ENCODE data around the gene PLPP6.

The PLPP6 gene

GRCh38 chr9:4661611-4662010, 483 bp upstream of the PLPP6 start:
- DNase-seq (ENCODE audit: low read depth in 4 of 4, low spot score in 1 of 4): no peak

- DNase-seq (ENCODE audit: low read depth in 4 of 4, low spot score in 1 of 4): no peak
These were observed 1.1 kb downstream of the PLPP6 start for GRCh38 chr9:4662989-4663792.

GRCh38 chr9:4663956-4664355, 1.9 kb downstream of the PLPP6 start:
- DNase-seq (ENCODE audit: low read depth in 4 of 4, low spot score in 1 of 4): no peak

GRCh38 chr9:4665357-4665756, 3.3 kb downstream of the PLPP6 start:
- no peak for DNase-seq (ENCODE audit: low read depth in 4 of 4, low spot score in 1 of 4)

- peak in 2 of 4 experiments; percentile 22 to 24 for DNase-seq (ENCODE audit: low read depth in 4 of 4, low spot score in 1 of 4)
These were observed 4.1 kb downstream of the PLPP6 start, which contains the start of gene SPATA6L for GRCh38 chr9:4666042-4666699. Gene SPATA6L, minus strand, starts transcription at chr9:4666480. Its CDS starts 230 bp downstream, at chr9:4666250.

DNA sequence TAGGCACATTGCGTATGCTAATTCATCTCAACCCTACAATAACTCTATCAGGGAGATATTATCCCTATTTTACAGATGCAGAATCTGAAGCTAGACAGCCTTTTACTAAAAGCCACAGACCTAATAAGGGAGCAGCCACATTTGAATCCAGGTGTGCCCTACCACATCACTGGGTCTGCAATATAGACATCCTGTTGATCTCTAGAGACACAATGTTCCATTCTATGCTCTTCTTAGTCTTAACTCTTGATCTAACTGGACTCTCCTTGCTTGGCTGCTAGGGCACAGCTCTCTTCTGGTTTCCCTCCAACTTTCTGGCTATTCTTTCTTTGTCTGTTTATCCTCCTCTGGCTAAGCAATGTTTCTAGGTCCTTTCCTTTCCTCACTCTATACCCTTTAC, 5.6 kb downstream of the PLPP6 start:
- DNase-seq (ENCODE audit: low read depth in 4 of 4, low spot score in 1 of 4): no peak

GRCh38 chr9:4668604-4669003, 6.5 kb downstream of the PLPP6 start:
- no peak for DNase-seq (ENCODE audit: low read depth in 4 of 4, low spot score in 1 of 4)

GRCh38 chr9:4669890-4670289, 7.8 kb downstream of the PLPP6 start:
- DNase-seq (ENCODE audit: low read depth in 4 of 4, low spot score in 1 of 4): no peak

DNA sequence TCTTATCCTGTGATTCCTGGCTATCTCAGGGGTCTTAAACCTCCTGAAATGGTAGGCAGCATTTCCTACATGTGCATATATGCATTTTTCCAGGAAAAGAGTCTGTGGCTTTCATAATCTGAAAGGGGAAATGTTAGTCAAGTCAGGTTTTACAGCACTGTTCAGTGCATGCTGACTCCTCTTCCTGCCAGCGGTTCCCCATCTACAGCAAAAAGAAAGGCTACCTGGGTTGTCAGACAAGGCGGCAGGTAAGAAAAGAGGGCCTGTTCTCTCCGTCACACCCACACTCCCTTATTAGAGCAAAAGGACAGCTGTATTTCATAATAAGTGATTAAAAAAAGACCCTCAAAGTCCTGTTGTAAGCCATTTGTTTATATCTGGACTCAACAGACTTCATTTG, 8.5 kb downstream of the PLPP6 start:
- DNase-seq (ENCODE audit: low read depth in 4 of 4, low spot score in 1 of 4): no peak

GRCh38 chr9:4671737-4672136, 9.6 kb downstream of the PLPP6 start:
- no peak for DNase-seq (ENCODE audit: low read depth in 4 of 4, low spot score in 1 of 4)

DNA sequence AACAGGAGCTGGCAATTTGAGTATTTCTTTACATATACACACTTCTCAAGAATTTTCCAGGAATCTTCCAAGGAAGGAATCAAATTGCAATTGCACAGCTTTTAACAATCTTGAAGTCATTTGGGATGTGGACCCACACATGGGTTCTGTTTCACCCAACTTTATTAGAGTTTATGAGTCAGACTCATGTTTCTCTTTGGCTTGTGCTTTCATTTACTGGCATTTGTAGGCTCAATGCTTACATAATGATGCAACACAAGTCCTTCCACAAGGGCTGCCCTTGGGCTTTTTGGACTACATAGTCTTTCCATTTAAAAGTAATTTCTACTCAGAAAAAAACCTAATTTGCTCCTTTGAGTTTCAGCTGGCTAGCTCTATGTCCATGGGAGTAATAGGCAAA, 12.7 kb downstream of the PLPP6 start:
- no peak for DNase-seq (ENCODE audit: low read depth in 4 of 4, low spot score in 1 of 4)

GRCh38 chr9:4677392-4677791, 15.3 kb downstream of the PLPP6 start:
- no peak for DNase-seq (ENCODE audit: low read depth in 4 of 4, low spot score in 1 of 4)

DNA sequence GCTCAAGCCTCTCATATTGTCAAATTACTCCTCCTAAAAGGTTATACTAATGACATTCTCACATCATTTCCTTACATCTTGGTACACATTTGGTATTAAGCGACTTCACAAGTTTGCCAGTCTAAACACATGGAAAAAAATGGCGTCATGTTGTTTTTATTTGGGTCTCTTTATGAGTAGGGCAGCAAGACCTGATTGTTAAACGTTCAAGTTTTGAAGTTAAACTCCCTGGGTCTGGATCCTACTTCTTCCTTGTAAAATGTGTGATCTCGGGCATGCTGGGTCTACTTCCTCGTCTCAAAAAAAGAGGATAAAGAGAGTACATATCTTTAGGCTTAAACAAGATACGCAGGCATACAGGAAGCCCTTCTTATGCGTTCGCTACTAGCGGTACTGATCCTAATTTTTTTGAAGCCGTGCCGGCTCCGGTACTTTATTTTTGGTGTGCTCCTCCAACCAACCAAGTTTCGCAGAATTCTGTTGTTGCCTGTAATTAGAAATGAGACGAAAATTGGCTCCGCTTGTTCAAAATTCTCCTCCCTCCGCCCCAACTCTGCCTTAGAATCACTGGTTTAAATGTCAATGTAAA, 16.7 kb downstream of the PLPP6 start:
- DNase-seq (ENCODE audit: low read depth in 4 of 4, low spot score in 1 of 4): no peak

- DNase-seq (ENCODE audit: low read depth in 4 of 4, low spot score in 1 of 4): peak; percentile 98 to 99 (median 99)
These were observed 17.4 kb downstream of the PLPP6 start, which contains the start of gene CDC37L1 for GRCh38 chr9:4679268-4680172. Gene CDC37L1, plus strand, starts transcription at chr9:4679569. Its CDS starts 199 bp downstream, at chr9:4679768.

GRCh38 chr9:4680173-4680525, 18.1 kb downstream of the PLPP6 start:
- DNase-seq (ENCODE audit: low read depth in 4 of 4, low spot score in 1 of 4): no peak

DNA sequence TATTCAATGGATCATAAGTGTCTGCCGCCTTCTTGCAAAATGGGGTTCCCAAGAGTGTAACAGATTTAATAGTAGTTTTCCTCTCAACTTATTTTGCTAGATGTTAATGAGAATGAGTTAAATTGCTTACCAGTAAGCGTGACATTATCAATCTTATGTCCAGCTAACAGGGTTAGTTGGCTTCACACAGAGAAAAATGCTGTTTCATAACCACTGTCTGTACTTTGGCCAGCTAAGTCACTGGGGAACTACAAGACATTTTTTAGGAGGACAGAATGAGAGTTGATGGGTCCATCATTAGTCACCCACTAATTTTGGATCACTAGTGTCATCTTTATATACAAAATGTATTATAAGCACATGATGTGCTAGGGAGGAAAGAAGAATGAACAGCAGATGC, 18.7 kb downstream of the PLPP6 start:
- DNase-seq (ENCODE audit: low read depth in 4 of 4, low spot score in 1 of 4): no peak

- DNase-seq (ENCODE audit: low read depth in 4 of 4, low spot score in 1 of 4): no peak
These were observed 22.7 kb downstream of the PLPP6 start for GRCh38 chr9:4684820-4685219.

DNA sequence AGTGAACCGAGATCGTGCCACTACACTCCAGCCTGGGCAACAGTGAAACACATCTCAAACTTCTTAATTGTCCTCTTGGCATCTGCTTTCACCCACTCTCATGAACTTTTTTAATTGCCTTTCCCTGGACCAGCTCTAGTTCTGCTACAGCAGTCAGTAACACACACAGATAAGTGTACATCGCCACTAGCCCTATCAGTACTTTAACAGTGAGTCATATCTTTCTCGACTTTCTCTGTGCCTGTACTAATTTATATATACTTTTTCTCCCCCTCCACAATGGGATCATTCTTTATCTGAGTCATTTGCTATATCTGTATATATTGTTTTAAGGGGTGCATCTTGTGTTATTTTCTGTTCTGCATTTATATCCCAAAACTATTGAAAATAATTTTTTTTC, 24.0 kb downstream of the PLPP6 start:
- no peak for DNase-seq (ENCODE audit: low read depth in 4 of 4, low spot score in 1 of 4)

GRCh38 chr9:4686584-4686983, 24.5 kb downstream of the PLPP6 start:
- no peak for DNase-seq (ENCODE audit: low read depth in 4 of 4, low spot score in 1 of 4)

DNA sequence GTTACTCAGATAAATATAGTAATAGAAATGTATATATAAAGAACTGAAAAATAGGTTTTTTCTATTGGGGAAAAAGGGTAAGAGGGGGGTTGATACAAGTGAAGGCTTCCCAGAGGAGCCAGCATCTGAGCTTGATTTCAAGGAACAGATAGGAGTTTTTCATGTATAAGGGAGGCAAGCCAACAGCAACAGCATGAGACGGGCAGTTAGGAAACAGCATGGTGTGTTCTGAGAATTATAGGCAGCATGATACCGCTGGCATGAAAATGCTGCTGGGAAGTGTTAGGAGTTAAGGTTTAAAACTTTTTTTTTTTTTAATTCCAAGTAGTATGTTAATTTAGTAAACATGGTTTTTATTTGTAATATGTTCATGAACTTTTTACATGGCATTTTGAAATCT, 26.9 kb downstream of the PLPP6 start:
- no peak for DNase-seq (ENCODE audit: low read depth in 4 of 4, low spot score in 1 of 4)

DNA sequence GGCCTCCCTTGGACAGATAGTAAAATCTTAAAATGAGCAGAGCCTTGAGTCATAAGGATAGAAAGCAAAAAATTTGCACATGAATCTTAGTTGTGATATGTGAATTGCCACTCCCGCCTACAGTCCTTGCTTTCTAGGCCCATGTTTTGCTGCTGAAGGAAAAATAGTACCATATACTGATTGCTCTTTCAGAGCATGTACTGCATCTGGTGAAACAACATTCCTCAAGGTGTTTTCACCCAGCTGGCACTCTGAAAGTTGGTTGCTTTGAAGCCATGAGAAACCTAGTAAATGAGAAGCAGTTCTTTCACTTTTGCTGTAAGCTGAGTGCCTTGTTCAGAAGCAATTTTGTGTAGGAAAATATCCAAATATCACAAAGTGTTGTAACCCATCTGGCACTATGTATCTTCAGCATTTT, 27.6 kb downstream of the PLPP6 start:
- no peak for DNase-seq (ENCODE audit: low read depth in 4 of 4, low spot score in 1 of 4)

Measured in stimulated activated CD4-positive, alpha-beta T cell treated with anti-CD3 and anti-CD28 coated beads, Interleukin-1b, Interleukin-23, amount 100 ng/mL, for 24 hours (primary cell).